Measurements from ENCODE around the gene PLXNA2. TPM values are rescaled to one million over a fixed set of nuclear protein-coding genes. Genes with fewer than 3 reads are reported as not detected.

Gene PLXNA2
- polyA plus RNA-seq, 2 of the 4 experiments (the other 2 are of a cell fraction) = 0.36 to 0.87 TPM

DNA sequence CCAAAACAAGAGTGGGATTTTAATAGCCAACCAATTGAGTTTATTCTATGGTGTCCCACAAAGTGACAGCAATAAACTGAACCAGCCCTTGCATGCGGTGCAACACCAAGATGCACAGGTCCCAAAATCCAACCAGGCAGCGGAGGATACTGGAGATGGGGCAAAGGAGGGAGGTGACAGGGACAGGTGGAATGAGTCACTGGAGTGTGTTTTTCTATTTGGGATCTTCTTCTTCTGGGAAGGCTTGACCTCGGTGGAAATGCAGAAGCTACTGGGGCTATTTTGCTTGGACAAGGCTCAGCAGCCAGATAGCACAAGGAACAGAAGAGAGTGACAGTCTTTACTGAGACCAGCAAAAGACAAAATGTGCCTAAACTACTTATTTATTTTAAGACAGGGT is 97.5 kb downstream of the PLXNA2 start:
- H3K4me3 ChIP-seq = no peak overlapping the region
- ATAC-seq (no peak), DNase-seq (ENCODE audit: low read depth in 1 of 2, low spot score in 1 of 2) (no peak), FAIRE-seq (no peak)
- no peak overlapping the region for H3K4me2 ChIP-seq
- no peak overlapping the region for H3K27ac ChIP-seq
- 0 out of 3 replicates have a peak, but pooled peaks cover 8% of the 10 kb centered on the region for H3K4me1 ChIP-seq
- ChIA-PET POLR2A (no interaction called here), CTCF (interaction anchor here (0.8 to 26.1 kb wide), 5 partner anchors 11 to 125 kb away, joined by 3 to 417 read pairs (median 3); partner anchors contain the start of gene PLXNA2)
- no peak for TF ChIP-seq FOXS1 (CRISPR knock-in tag; IDR thresholded peaks at IDR 0.05)
- no peak for TF ChIP-seq POLR2A (IDR thresholded peaks at IDR 0.05; ENCODE audit: low read length)
- TF ChIP-seq, protein P1, sequence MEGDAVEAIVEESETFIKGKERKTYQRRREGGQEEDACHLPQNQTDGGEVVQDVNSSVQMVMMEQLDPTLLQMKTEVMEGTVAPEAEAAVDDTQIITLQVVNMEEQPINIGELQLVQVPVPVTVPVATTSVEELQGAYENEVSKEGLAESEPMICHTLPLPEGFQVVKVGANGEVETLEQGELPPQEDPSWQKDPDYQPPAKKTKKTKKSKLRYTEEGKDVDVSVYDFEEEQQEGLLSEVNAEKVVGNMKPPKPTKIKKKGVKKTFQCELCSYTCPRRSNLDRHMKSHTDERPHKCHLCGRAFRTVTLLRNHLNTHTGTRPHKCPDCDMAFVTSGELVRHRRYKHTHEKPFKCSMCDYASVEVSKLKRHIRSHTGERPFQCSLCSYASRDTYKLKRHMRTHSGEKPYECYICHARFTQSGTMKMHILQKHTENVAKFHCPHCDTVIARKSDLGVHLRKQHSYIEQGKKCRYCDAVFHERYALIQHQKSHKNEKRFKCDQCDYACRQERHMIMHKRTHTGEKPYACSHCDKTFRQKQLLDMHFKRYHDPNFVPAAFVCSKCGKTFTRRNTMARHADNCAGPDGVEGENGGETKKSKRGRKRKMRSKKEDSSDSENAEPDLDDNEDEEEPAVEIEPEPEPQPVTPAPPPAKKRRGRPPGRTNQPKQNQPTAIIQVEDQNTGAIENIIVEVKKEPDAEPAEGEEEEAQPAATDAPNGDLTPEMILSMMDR (IDR thresholded peaks at IDR 0.05) = no peak
- no peak for TF ChIP-seq EP300 (IDR thresholded peaks at IDR 0.05)
- TF ChIP-seq, protein P2, sequence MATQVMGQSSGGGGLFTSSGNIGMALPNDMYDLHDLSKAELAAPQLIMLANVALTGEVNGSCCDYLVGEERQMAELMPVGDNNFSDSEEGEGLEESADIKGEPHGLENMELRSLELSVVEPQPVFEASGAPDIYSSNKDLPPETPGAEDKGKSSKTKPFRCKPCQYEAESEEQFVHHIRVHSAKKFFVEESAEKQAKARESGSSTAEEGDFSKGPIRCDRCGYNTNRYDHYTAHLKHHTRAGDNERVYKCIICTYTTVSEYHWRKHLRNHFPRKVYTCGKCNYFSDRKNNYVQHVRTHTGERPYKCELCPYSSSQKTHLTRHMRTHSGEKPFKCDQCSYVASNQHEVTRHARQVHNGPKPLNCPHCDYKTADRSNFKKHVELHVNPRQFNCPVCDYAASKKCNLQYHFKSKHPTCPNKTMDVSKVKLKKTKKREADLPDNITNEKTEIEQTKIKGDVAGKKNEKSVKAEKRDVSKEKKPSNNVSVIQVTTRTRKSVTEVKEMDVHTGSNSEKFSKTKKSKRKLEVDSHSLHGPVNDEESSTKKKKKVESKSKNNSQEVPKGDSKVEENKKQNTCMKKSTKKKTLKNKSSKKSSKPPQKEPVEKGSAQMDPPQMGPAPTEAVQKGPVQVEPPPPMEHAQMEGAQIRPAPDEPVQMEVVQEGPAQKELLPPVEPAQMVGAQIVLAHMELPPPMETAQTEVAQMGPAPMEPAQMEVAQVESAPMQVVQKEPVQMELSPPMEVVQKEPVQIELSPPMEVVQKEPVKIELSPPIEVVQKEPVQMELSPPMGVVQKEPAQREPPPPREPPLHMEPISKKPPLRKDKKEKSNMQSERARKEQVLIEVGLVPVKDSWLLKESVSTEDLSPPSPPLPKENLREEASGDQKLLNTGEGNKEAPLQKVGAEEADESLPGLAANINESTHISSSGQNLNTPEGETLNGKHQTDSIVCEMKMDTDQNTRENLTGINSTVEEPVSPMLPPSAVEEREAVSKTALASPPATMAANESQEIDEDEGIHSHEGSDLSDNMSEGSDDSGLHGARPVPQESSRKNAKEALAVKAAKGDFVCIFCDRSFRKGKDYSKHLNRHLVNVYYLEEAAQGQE (IDR thresholded peaks at IDR 0.05) = no peak
- TF ChIP-seq GATA3 (IDR thresholded peaks at IDR 0.05; ENCODE audit: borderline replicate concordance) = no peak
- no peak for TF ChIP-seq RAD21 (conservative IDR thresholded peaks at IDR 0.05 in 1 of 2, IDR thresholded peaks at IDR 0.05 in 1 of 2)
- H3K9me3 ChIP-seq = no peaks in the 10 kb centered on the region
- WGBS (ENCODE audit: missing lambda C conversion rate) = 72% methylated on average over 3 of the region's 3 CpGs

DNA sequence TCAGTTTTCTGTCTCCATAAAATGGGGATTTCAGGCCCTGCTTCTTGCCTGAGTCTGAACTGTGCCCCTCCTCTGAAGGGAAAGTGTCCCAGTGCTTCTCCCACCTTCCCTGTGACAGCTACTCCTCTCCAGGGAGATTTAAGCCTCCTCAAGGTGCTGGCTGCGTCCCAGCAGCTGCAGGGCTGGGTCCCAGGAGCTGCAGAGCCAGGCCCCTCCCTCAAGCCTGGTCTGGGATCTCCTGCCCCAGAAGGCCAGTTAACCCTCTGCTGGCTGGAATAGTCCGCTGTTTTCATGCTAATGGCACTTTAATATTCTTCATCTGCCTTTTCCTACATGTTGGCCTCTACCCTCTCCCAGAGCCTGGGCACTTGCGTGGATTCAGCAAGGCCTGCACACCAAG is 99.0 kb downstream of the PLXNA2 start:
- DNase-seq (ENCODE audit: low read depth in 1 of 2, low spot score in 1 of 2) = no peak
- TF ChIP-seq RARB (CRISPR knock-in tag; IDR thresholded peaks at IDR 0.05) (no peak), ESRRA (IDR thresholded peaks at IDR 0.05; ENCODE audit: borderline replicate concordance, low read length) (no peak), MYC (IDR thresholded peaks at IDR 0.05; ENCODE audit: borderline replicate concordance, low read length) (no peak), NR3C1 (IDR thresholded peaks at IDR 0.05) (no peak), ZNF302 (CRISPR knock-in tag; IDR thresholded peaks at IDR 0.05) (no peak), SMC3 (IDR thresholded peaks at IDR 0.05) (no peak), MAFK (IDR thresholded peaks at IDR 0.05; ENCODE audit: partially characterized antibody) (no peak), FOXS1 (CRISPR knock-in tag; IDR thresholded peaks at IDR 0.05) (no peak), CBX2 (IDR thresholded peaks at IDR 0.05; ENCODE audit: borderline replicate concordance, low read depth) (no peak), GATA3 (IDR thresholded peaks at IDR 0.05; ENCODE audit: borderline replicate concordance) (no peak), PHF8 (IDR thresholded peaks at IDR 0.05; ENCODE audit: borderline replicate concordance, low read depth) (no peak), POLR2A (IDR thresholded peaks at IDR 0.05; ENCODE audit: low read length) (no peak), RAD21 (conservative IDR thresholded peaks at IDR 0.05 in 1 of 2, IDR thresholded peaks at IDR 0.05 in 1 of 2) (no peak), TFCP2L1 (CRISPR knock-in tag; IDR thresholded peaks at IDR 0.05) (no peak), RNF2 (IDR thresholded peaks at IDR 0.05; ENCODE audit: borderline replicate concordance, low read depth) (no peak), ZSCAN20 (CRISPR knock-in tag; IDR thresholded peaks at IDR 0.05) (no peak), NPAS2 (CRISPR knock-in tag; IDR thresholded peaks at IDR 0.05; ENCODE audit: borderline replicate concordance) (no peak), CHD4 (IDR thresholded peaks at IDR 0.05; ENCODE audit: borderline replicate concordance) (no peak), NFE2L2 (conservative IDR thresholded peaks at IDR 0.05; ENCODE audit: low read length) (no peak), SREBF2 (IDR thresholded peaks at IDR 0.05) (no peak)
- no peak for FAIRE-seq
- Histone ChIP-seq H3K9me3 (no peaks in the 10 kb centered on the region), H3K4me2 (no peak overlapping the region), H3K4me1 (0 out of 3 replicates have a peak, but pooled peaks cover 8% of the 10 kb centered on the region), H3K27ac (no peak overlapping the region), H3K4me3 (no peak overlapping the region)
- ChIA-PET CTCF (interaction anchor here (1.5 to 26.1 kb wide), 3 partner anchors 13 to 123 kb away, joined by 5 to 417 read pairs (median 14); partner anchors contain the start of gene PLXNA2), POLR2A (no interaction called here)
- no peak for ATAC-seq
- 68% methylated on average over 3 of the region's 3 CpGs for WGBS (ENCODE audit: missing lambda C conversion rate)
